Chondrocyte (in vitro differentiated cells): ENCODE results near the gene MDFI. TPM values are rescaled to one million over a fixed set of nuclear protein-coding genes. Genes with fewer than 3 reads are reported as not detected.

Experiments
- DNase-seq: peaks from one replicate; pipeline ENCODE4 v3.0.0; 2021; ENCODE audit warnings: mixed read lengths, low spot score
- H3K27ac Mint-ChIP-seq: one replicate; pipeline ENCODE4 v1.8.0; 2021; ENCODE audit warnings: mild to moderate bottlenecking, moderate library complexity, mixed read lengths; ENCODE audit not compliant: unreplicated experiment
- H3K27me3 Mint-ChIP-seq: 2 replicates; pipeline ENCODE4 v1.8.0; 2021; ENCODE audit warnings: low read depth, mixed read lengths
- H3K36me3 Mint-ChIP-seq: 2 replicates; pipeline ENCODE4 v1.8.0; 2021; ENCODE audit warnings: low read depth, mixed read lengths
- H3K4me1 Mint-ChIP-seq: 2 replicates; pipeline ENCODE4 v1.8.0; 2021; ENCODE audit warnings: low read depth, mild to moderate bottlenecking, mixed read lengths
- H3K4me3 Mint-ChIP-seq: one replicate; pipeline ENCODE4 v1.8.0; 2021; ENCODE audit warnings: mild to moderate bottlenecking, moderate library complexity, mixed read lengths; ENCODE audit not compliant: unreplicated experiment
- H3K9me3 Mint-ChIP-seq: 2 replicates; pipeline ENCODE4 v1.8.0; 2021; ENCODE audit warnings: low read depth, mixed read lengths
- total RNA-seq: library from RNA; stranded (reverse); gene quantifications from 3 replicates; pipeline ENCODE4 v1.2.1, GENCODE V29; 2021
- TF ChIP-seq, protein P1 (sequence below): fragments of 200-600 bp; sonication (generic); IDR thresholded peaks from 2 replicates; pipeline ENCODE4 v1.5.0; 2021; ENCODE audit warnings: antibody characterized with exemption, mild to moderate bottlenecking, moderate library complexity

Gene MDFI
- total RNA-seq, 1 donor from 2014 or later: 31.8 TPM

DNA sequence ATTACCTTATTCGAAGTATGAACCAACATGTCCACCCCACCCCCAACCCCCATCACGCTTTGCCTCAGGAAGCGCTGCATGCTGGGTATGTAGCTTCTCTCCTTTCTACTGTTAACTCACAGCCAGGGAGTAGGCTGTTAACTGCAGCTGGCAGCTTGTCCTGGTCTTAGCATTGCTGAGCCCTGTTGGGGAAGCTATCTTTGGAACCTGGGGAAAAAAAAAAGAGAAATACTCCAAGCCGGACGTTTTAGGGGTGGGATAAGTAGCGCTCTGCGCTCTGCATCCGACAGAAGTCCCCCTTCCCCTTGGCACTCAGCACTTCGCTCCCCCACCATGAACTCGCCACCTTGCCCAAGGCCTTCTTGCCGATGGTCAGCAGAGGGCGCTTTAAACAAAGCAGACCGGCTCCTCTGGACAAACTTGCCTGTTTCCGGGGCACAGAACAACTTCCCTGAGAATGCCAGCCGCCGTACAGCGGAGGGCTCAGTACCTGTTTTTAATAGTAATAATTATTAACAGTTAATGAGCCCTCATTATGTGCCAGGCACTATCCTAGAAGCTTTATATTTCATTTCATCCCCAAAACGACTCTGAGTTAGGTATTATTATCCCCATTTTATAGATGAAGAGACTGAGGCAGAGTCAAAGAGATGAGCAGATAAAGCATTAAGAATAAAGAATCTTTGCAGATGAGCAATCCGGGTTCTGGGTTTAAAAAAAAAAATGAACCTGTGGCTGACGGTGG lies 35.2 kb upstream of the MDFI start:
- Mint-ChIP-seq H3K4me1 (peaks cover 8% of the 10 kb centered on the region), H3K4me3 (peak overlapping the region; percentile 52), H3K27me3 (no peaks in the 10 kb centered on the region), H3K36me3 (no peaks in the 10 kb centered on the region), H3K9me3 (no peaks in the 10 kb centered on the region), H3K27ac (peak overlapping the region; percentile 4)
- TF ChIP-seq, protein P1, sequence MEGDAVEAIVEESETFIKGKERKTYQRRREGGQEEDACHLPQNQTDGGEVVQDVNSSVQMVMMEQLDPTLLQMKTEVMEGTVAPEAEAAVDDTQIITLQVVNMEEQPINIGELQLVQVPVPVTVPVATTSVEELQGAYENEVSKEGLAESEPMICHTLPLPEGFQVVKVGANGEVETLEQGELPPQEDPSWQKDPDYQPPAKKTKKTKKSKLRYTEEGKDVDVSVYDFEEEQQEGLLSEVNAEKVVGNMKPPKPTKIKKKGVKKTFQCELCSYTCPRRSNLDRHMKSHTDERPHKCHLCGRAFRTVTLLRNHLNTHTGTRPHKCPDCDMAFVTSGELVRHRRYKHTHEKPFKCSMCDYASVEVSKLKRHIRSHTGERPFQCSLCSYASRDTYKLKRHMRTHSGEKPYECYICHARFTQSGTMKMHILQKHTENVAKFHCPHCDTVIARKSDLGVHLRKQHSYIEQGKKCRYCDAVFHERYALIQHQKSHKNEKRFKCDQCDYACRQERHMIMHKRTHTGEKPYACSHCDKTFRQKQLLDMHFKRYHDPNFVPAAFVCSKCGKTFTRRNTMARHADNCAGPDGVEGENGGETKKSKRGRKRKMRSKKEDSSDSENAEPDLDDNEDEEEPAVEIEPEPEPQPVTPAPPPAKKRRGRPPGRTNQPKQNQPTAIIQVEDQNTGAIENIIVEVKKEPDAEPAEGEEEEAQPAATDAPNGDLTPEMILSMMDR: peak; percentile 99
- peak; percentile 86 for DNase-seq

DNA sequence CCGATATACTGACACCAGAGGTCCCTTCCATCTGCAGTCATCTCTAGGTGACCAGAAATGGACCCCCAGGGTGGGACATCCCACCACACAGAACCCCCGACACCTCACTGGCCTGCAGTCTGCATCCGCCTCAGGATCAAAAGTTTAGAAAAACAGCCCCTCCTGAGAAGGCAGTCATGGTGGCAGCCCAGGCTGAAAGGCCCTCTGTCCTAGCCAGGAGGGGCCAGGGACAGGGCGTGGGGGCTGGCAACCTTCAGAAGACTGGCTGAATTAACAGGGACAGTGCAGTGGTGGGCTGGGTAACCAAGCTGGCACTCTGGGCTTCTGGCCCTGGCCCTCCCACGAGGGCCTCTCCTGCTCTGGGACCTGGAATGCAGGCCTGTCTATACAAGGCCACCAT lies 34.3 kb upstream of the MDFI start:
- Mint-ChIP-seq H3K27ac (peak overlapping the region; percentile 5), H3K27me3 (no peaks in the 10 kb centered on the region), H3K9me3 (no peaks in the 10 kb centered on the region), H3K4me3 (no peak overlapping the region), H3K4me1 (peaks cover 8% of the 10 kb centered on the region), H3K36me3 (no peaks in the 10 kb centered on the region)
- peak; percentile 75 for DNase-seq
- TF ChIP-seq, protein P1: no peak

DNA sequence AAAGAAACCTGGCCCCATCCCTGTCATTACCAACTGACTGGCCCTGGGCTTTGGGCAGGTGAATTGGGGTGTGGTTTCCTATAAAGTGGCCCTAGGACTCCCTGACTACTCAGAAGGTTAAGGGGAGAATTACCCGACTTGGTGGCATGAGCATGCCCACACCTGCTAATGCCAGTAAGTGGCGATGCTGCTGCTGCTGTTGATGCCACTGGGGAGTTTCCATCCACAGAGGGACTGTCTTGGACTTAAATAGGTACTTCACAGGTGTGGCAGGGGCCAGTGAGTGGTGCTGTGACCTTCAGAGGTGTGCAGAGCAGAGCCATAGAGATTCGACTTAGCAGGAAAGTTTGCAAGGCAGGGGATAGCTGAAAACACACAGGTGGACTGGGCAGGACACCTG lies 32.6 kb upstream of the MDFI start:
- no peaks in the 10 kb centered on the region for H3K27me3 Mint-ChIP-seq
- H3K4me3 Mint-ChIP-seq: no peak overlapping the region
- H3K9me3 Mint-ChIP-seq: no peaks in the 10 kb centered on the region
- TF ChIP-seq, protein P1: no peak
- DNase-seq: peak; percentile 44
- peaks cover 10% of the 10 kb centered on the region for H3K4me1 Mint-ChIP-seq
- no peak overlapping the region for H3K27ac Mint-ChIP-seq
- H3K36me3 Mint-ChIP-seq: no peaks in the 10 kb centered on the region

DNA sequence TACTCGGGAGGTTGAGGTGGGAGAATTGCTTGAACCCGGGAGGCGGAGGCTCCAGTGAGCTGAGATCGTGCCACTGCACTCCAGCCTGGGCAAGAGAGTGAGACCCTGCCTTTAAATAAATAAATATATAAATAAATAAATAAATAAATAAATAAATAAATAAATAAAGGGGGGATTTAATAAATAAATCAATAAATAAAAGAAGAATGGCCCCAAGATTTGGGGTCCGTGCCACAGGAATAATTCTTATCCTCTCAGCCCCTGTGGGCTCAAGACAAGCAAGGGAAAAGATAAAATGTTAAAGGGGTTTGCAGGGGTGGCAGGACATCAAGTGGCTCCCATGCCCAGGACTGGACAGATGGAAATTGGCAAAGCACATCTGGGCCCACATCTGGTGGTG lies 31.2 kb upstream of the MDFI start:
- H3K27me3 Mint-ChIP-seq: no peaks in the 10 kb centered on the region
- H3K4me3 Mint-ChIP-seq: no peak overlapping the region
- H3K9me3 Mint-ChIP-seq: no peaks in the 10 kb centered on the region
- no peak overlapping the region for H3K27ac Mint-ChIP-seq
- no peak for DNase-seq
- TF ChIP-seq, protein P1: no peak
- no peaks in the 10 kb centered on the region for H3K36me3 Mint-ChIP-seq
- H3K4me1 Mint-ChIP-seq: peaks cover 10% of the 10 kb centered on the region

DNA sequence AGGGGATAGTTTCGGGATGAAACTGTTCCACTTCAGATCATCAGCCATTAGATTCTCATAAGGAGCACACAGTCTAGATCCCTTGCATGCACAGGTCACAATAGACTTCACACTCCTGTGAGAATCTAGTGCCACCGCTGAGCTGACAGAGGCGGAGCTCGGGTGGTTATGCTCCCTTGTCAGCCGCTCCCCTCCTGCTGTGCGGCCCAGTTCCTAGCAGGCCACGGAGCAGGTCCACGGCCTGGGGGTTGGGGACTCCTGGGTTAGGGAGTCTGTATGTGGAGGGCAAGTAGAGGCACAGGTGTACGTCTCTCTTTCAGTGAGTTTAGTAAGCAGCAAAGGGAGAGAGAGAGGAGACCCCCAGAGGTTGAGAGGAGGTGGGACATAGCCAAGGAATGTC lies 30.5 kb upstream of the MDFI start:
- peaks cover 3% of the 10 kb centered on the region for H3K36me3 Mint-ChIP-seq
- no peak overlapping the region for H3K4me3 Mint-ChIP-seq
- peak; percentile 75 for DNase-seq
- peaks cover 7% of the 10 kb centered on the region for H3K4me1 Mint-ChIP-seq
- H3K27me3 Mint-ChIP-seq: no peaks in the 10 kb centered on the region
- peaks cover 4% of the 10 kb centered on the region for H3K9me3 Mint-ChIP-seq
- TF ChIP-seq, protein P1: no peak
- no peak overlapping the region for H3K27ac Mint-ChIP-seq
